B cell (primary cell): Measurements from ENCODE around the gene OR52E4. TPM values are rescaled to one million over a fixed set of nuclear protein-coding genes. Genes with fewer than 3 reads are reported as not detected.

ENCODE experiments used
- ATAC-seq: fragments of 200-7000 bp; cut with Tn5 transposase; one replicate; pipeline ENCODE4 v1.10.0; 2021; ENCODE audit warnings: low read depth, mild to moderate bottlenecking, moderate number of reproducible peaks, moderate library complexity
- CTCF ChIA-PET: fragments of 350-600 bp; sonication (Branson Sonifier 250); formaldehyde crosslinking; loops from one replicate; lab custom pipeline; 2021; ENCODE audit warnings: antibody characterized with exemption, inconsistent platforms; lab: Charles Lee
- POLR2A ChIA-PET: fragments of 350-600 bp; sonication (Branson Sonifier 250); formaldehyde crosslinking; loops from one replicate; lab custom pipeline; 2021; ENCODE audit warnings: antibody characterized with exemption; lab: Charles Lee
- DNase-seq: peaks from one replicate; pipeline ENCODE4 v3.0.0; 2013
- H2AFZ ChIP-seq: 2 replicates; pipeline ENCODE4 v1.6.1; 2012; ENCODE audit warnings: mild to moderate bottlenecking, low read depth, low read length; ENCODE audit not compliant: insufficient read depth, poor library complexity, severe bottlenecking
- H3K27ac ChIP-seq, 2 donors: 1 replicate in 1 of 2; 2 replicates in 1 of 2; pipeline ENCODE4 v1.5.1; 2012 to 2013; ENCODE audit warnings: low read length in 2 of 2, mild to moderate bottlenecking in 2 of 2, moderate library complexity in 1 of 2
- H3K27me3 ChIP-seq, 4 experiments: fragments of 200-600 bp in 1 of 4; sonication (generic) in 1 of 4; replicated peaks in 1 of 4; 1 replicate in 2 of 4; 2 replicates in 2 of 4; pipeline versions ENCODE4 v1.6.1 to v1.7.0; 2013 to 2016; ENCODE audit warnings: low read length in 3 of 4, mild to moderate bottlenecking in 2 of 4, mixed read lengths in 1 of 4, moderate library complexity in 1 of 4; ENCODE audit not compliant: insufficient read depth in 4 of 4, control insufficient read depth in 3 of 4; ENCODE audit errors: control extremely low read depth in 1 of 4
- H3K36me3 ChIP-seq, 2 experiments: replicated peaks in 1 of 2; 1 replicate in 1 of 2; 2 replicates in 1 of 2; pipeline versions ENCODE4 v1.6.1 to v1.7.1; 2013; ENCODE audit warnings: low read length in 1 of 2; ENCODE audit not compliant: insufficient read depth in 2 of 2, control insufficient read depth in 1 of 2; ENCODE audit errors: control extremely low read depth in 1 of 2, extremely low read depth in 1 of 2
- H3K4me1 ChIP-seq, 2 donors: fragments of 200-600 bp in 1 of 2; sonication (generic) in 1 of 2; 1 replicate in 1 of 2; 2 replicates in 1 of 2; pipeline versions ENCODE4 v1.5.1 to v1.6.1; 2013 to 2017; ENCODE audit warnings: low read length in 2 of 2; ENCODE audit not compliant: control insufficient read depth in 2 of 2, insufficient read depth in 2 of 2
- H3K4me2 ChIP-seq: replicated peaks from 2 replicates; pipeline ENCODE3; 2012; ENCODE audit warnings: mild to moderate bottlenecking, low read depth, low read length; ENCODE audit not compliant: poor library complexity, severe bottlenecking
- H3K4me3 ChIP-seq, 5 experiments: fragments of 200-600 bp in 1 of 5; sonication (generic) in 1 of 5; 1 replicate in 3 of 5; 2 replicates in 2 of 5; pipeline versions ENCODE4 v1.5.1 to v1.7.0; 2011 to 2016; ENCODE audit warnings: low read length in 4 of 5, mild to moderate bottlenecking in 4 of 5, low read depth in 2 of 5, control low read depth in 1 of 5, moderate library complexity in 1 of 5; ENCODE audit not compliant: insufficient read depth in 1 of 5; ENCODE audit errors: control extremely low read depth in 1 of 5, extremely low read depth in 1 of 5
- H3K79me2 ChIP-seq: fragments of 200-600 bp; sonication (generic); one replicate; pipeline ENCODE4 v1.6.0; 2016; ENCODE audit warnings: low read length; ENCODE audit not compliant: control insufficient read depth, insufficient read depth
- H3K9ac ChIP-seq: fragments of 200-600 bp; sonication (generic); 2 replicates; pipeline ENCODE4 v1.6.1; 2017; ENCODE audit warnings: mild to moderate bottlenecking, low read length, moderate library complexity
- H3K9me3 ChIP-seq, 3 donors: one replicate each; pipeline versions ENCODE4 v1.6.1 to v1.7.1; 2013; ENCODE audit warnings: low read length in 2 of 3; ENCODE audit not compliant: control insufficient read depth in 2 of 3, insufficient read depth in 1 of 3; ENCODE audit errors: control extremely low read depth in 1 of 3
- H4K20me1 ChIP-seq: 2 replicates; pipeline ENCODE4 v1.6.0; 2012; ENCODE audit warnings: mild to moderate bottlenecking, low read length; ENCODE audit not compliant: insufficient read depth, control insufficient read depth, poor library complexity, severe bottlenecking
- H3K27ac Mint-ChIP-seq: one replicate; pipeline ENCODE4 v1.8.0; 2021; ENCODE audit warnings: mixed read lengths
- H3K27me3 Mint-ChIP-seq: one replicate; pipeline ENCODE4 v1.8.0; 2021; ENCODE audit warnings: mixed read lengths
- H3K4me1 Mint-ChIP-seq: one replicate; pipeline ENCODE4 v1.8.0; 2021; ENCODE audit warnings: mixed read lengths
- H3K4me3 Mint-ChIP-seq: one replicate; pipeline ENCODE4 v1.8.0; 2021; ENCODE audit warnings: mixed read lengths
- H3K9me3 Mint-ChIP-seq: one replicate; pipeline ENCODE4 v1.8.0; 2022; ENCODE audit warnings: mixed read lengths; ENCODE audit not compliant: insufficient read depth
- CTCF ChIP-seq: fragments of 200-600 bp; IDR thresholded peaks from one replicate; pipeline ENCODE4 v1.8.0; 2022; ENCODE audit warnings: antibody characterized with exemption, mild to moderate bottlenecking
- EZH2 ChIP-seq: IDR thresholded peaks from 2 replicates; pipeline ENCODE4 v1.6.1; 2012; ENCODE audit warnings: borderline replicate concordance, low read depth, mild to moderate bottlenecking, moderate library complexity, low read length; ENCODE audit not compliant: insufficient read depth, poor library complexity, severe bottlenecking
- WGBS: methylation state at CpG from one replicate; pipeline ENCODE4 v1.1.5; 2013; ENCODE audit warnings: missing lambda C conversion rate; ENCODE audit not compliant: insufficient coverage; 5-methylcytosine and 5-hydroxymethylcytosine counted together
- intact Hi-C: fragments of 100-400 bp; cut with micrococcal nuclease; formaldehyde crosslinking; loops from one replicate; pipeline ENCODE4 v1.10.0; 2022
- polyA plus RNA-seq: library from polyadenylated mRNA; depleted of rRNA; stranded (reverse); fragments of >200 nt; gene quantifications from 2 replicates; pipeline ENCODE4 v1.2.3, GENCODE V29; 2012
- total RNA-seq, 2 donors: library from RNA; stranded (reverse); fragments of 120-200 nt in 1 of 2; gene quantifications; 1 replicate in 1 of 2; 2 replicates in 1 of 2; pipeline versions ENCODE4 v1.2.3 to v1.2.4, GENCODE V29; 2013 to 2022

Gene OR52E4
- total and polyA plus RNA-seq, 2 donors (not counting 1 experiment from before 2014, with no cell fraction given), result not detected

GRCh38 chr11:5930614-5931013 lies 50.2 kb downstream of the OR52E4 start:
- TF ChIP-seq EZH2 (no peak), CTCF (no peak)
- H3K9me3 ChIP-seq, result peaks cover 0 to 34% (median 0%) of the 10 kb centered on the region in 3 donors
- CTCF ChIA-PET, result no interaction called here
- H3K36me3 ChIP-seq, result no peaks in the 10 kb centered on the region
- H3K27ac Mint-ChIP-seq, result no peak overlapping the region
- peaks cover 7% of the 10 kb centered on the region for H3K9me3 Mint-ChIP-seq
- H4K20me1 ChIP-seq, result no peaks in the 10 kb centered on the region
- H3K4me3 Mint-ChIP-seq, result no peak overlapping the region
- intact Hi-C loops, result no loop called here
- H3K27me3 ChIP-seq, result no peaks in the 10 kb centered on the region
- POLR2A ChIA-PET, result no interaction called here
- no peak overlapping the region for H3K4me3 ChIP-seq
- no peaks in the 10 kb centered on the region for H3K4me1 ChIP-seq
- DNase-seq (no peak), ATAC-seq (no peak)
- no peak overlapping the region for H3K27ac ChIP-seq
- no peak overlapping the region for H2AFZ ChIP-seq
- WGBS, result 92% methylated on average over 19 of the region's 19 CpGs
- H3K27me3 Mint-ChIP-seq, result no peaks in the 10 kb centered on the region
- no peak overlapping the region for H3K4me2 ChIP-seq
- no peaks in the 10 kb centered on the region for H3K4me1 Mint-ChIP-seq
- H3K79me2 ChIP-seq, result no peaks in the 10 kb centered on the region
- no peak overlapping the region for H3K9ac ChIP-seq

- Histone ChIP-seq H4K20me1 (no peaks in the 10 kb centered on the region), H2AFZ (no peak overlapping the region), H3K27ac (no peak overlapping the region), H3K36me3 (no peaks in the 10 kb centered on the region), H3K4me1 (no peaks in the 10 kb centered on the region), H3K4me3 (no peak overlapping the region), H3K9me3 (peaks cover 0 to 34% (median 0%) of the 10 kb centered on the region in 3 donors), H3K27me3 (no peaks in the 10 kb centered on the region), H3K79me2 (no peaks in the 10 kb centered on the region), H3K9ac (no peak overlapping the region), H3K4me2 (no peak overlapping the region)
- Mint-ChIP-seq H3K4me1 (no peaks in the 10 kb centered on the region), H3K9me3 (peaks cover 7% of the 10 kb centered on the region), H3K4me3 (no peak overlapping the region), H3K27ac (no peak overlapping the region), H3K27me3 (no peaks in the 10 kb centered on the region)
- DNase-seq (no peak), ATAC-seq (no peak)
- intact Hi-C loops, result no loop called here
- ChIA-PET POLR2A (no interaction called here), CTCF (no interaction called here)
- 95% methylated on average over 8 of the region's 8 CpGs for WGBS
- TF ChIP-seq EZH2 (no peak), CTCF (no peak)
These were observed 50.6 kb downstream of the OR52E4 start for GRCh38 chr11:5931061-5931460.
